GM12891 (cell line): ENCODE measurements around the gene LNX2.

Experiments used
- POLR2A ChIP-seq: IDR thresholded peaks from 2 replicates; pipeline ENCODE4 v1.6.1; 2011; ENCODE audit warnings: low read depth, low read length, control low read depth
- POLR2AphosphoS5 ChIP-seq: IDR thresholded peaks from 2 replicates; pipeline ENCODE4 v1.6.1; 2011; ENCODE audit warnings: low read depth, low read length, control low read depth

DNA sequence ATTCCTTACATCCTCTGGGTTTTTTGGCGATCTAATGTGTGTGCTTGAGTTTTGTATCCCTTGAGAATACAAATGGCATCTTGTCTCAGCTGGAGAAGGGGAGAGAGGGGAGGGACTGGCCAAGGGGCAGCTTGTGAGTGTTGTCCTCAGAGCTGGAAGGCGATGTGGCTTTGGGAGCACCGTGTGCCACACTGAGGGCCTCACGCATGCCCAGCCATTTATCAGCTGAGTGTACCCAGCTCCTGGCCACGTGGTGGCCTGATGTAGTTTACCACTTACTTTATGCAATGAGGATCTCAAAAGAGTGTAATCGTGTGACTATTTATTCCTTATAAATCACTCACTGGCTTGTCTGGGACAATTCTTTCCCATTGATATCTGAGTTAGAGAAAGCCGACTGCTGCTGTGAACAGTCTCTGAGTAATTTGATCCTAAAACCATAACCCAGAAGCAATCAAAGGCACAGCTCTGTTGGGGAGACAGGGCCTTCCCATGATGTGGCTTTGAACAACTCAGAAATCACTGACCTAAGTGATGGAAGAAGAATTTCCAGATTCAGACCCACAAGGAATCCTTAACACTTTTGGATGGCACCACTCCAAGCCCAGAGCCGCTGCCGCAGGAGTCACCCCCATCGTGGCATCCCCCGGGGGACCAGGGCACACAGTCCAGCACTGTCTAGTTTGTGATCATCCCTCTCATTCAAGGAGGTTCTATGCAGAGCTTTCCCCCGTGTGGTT, 116.0 kb downstream of the LNX2 start:
- TF ChIP-seq POLR2AphosphoS5 (no peak), POLR2A (no peak)
